ENCODE data around the gene TMED1. TPM values are rescaled to one million over a fixed set of nuclear protein-coding genes. Genes with fewer than 3 reads are reported as not detected.

The TMED1 gene
- total and polyA plus RNA-seq, 2 of the 13 experiments (the other 11 are each of a cell fraction or from before 2014, with no cell fraction given), result 48.3 to 51.8 TPM

GRCh38 chr19:10835754-10836478 lies at the start of gene TMED1 (continued):
- no peak for TF ChIP-seq SKI (IDR thresholded peaks at IDR 0.05; ENCODE audit: partially characterized antibody)
- peak; percentile 39; the same call in 1 of the 2 replicates for TF ChIP-seq ZNF263 (CRISPR knock-in tag; IDR thresholded peaks at IDR 0.05)
- no peak for TF ChIP-seq RAD51 (IDR thresholded peaks at IDR 0.05; ENCODE audit: borderline replicate concordance)
- TF ChIP-seq MTA3 (CRISPR knock-in tag; IDR thresholded peaks at IDR 0.05), result no peak
- TF ChIP-seq WIZ (CRISPR knock-in tag; IDR thresholded peaks at IDR 0.05), result 0 out of 2 replicates have a peak, but pooled peaks have one; percentile 73
- peak; percentile 43; the same call in 1 of the 2 replicates for TF ChIP-seq KMT2B (CRISPR knock-in tag; IDR thresholded peaks at IDR 0.05)
- TF ChIP-seq ONECUT2 (CRISPR knock-in tag; IDR thresholded peaks at IDR 0.05), result no peak
- 0 out of 2 replicates have a peak, but pooled peaks have one; percentile 31 for TF ChIP-seq FOXJ3 (CRISPR knock-in tag; IDR thresholded peaks at IDR 0.05; ENCODE audit: borderline replicate concordance)
- peak; percentile 44 for TF ChIP-seq TAF15 (IDR thresholded peaks at IDR 0.05; ENCODE audit: low read depth, low read length, poor library complexity, severe bottlenecking)
- TF ChIP-seq NCOA5 (CRISPR knock-in tag; IDR thresholded peaks at IDR 0.05), result no peak
- 0 out of 2 replicates have a peak, but pooled peaks have one; percentile 54 for TF ChIP-seq SMAD3 (CRISPR knock-in tag; IDR thresholded peaks at IDR 0.05)
- TF ChIP-seq ZNF441 (CRISPR knock-in tag; IDR thresholded peaks at IDR 0.05; ENCODE audit: borderline replicate concordance), result no peak; the same call in 1 of the 2 replicates
- no peak for TF ChIP-seq ZNF589 (CRISPR knock-in tag; conservative IDR thresholded peaks at IDR 0.05)
- TF ChIP-seq ZSCAN20 (CRISPR knock-in tag; IDR thresholded peaks at IDR 0.05; ENCODE audit: borderline replicate concordance), result 0 out of 2 replicates have a peak, but pooled peaks have one; percentile 36
- TF ChIP-seq SMAD1 (CRISPR knock-in tag; IDR thresholded peaks at IDR 0.05; ENCODE audit: borderline replicate concordance, low read depth), result 0 out of 2 replicates have a peak, but pooled peaks have one; percentile 42
- TF ChIP-seq, protein P1, sequence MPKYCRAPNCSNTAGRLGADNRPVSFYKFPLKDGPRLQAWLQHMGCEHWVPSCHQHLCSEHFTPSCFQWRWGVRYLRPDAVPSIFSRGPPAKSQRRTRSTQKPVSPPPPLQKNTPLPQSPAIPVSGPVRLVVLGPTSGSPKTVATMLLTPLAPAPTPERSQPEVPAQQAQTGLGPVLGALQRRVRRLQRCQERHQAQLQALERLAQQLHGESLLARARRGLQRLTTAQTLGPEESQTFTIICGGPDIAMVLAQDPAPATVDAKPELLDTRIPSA (CRISPR knock-in tag; IDR thresholded peaks at IDR 0.05; ENCODE audit: borderline replicate concordance), result no peak; the same call in 1 of the 2 replicates
- TF ChIP-seq ZNF724P (CRISPR knock-in tag; IDR thresholded peaks at IDR 0.05; ENCODE audit: borderline replicate concordance), result peak; percentile 41; the same call in 1 of the 2 replicates
- TF ChIP-seq EZH2 (conservative IDR thresholded peaks at IDR 0.05; ENCODE audit: low read depth, low read length), result no peak
- TF ChIP-seq, protein P2, sequence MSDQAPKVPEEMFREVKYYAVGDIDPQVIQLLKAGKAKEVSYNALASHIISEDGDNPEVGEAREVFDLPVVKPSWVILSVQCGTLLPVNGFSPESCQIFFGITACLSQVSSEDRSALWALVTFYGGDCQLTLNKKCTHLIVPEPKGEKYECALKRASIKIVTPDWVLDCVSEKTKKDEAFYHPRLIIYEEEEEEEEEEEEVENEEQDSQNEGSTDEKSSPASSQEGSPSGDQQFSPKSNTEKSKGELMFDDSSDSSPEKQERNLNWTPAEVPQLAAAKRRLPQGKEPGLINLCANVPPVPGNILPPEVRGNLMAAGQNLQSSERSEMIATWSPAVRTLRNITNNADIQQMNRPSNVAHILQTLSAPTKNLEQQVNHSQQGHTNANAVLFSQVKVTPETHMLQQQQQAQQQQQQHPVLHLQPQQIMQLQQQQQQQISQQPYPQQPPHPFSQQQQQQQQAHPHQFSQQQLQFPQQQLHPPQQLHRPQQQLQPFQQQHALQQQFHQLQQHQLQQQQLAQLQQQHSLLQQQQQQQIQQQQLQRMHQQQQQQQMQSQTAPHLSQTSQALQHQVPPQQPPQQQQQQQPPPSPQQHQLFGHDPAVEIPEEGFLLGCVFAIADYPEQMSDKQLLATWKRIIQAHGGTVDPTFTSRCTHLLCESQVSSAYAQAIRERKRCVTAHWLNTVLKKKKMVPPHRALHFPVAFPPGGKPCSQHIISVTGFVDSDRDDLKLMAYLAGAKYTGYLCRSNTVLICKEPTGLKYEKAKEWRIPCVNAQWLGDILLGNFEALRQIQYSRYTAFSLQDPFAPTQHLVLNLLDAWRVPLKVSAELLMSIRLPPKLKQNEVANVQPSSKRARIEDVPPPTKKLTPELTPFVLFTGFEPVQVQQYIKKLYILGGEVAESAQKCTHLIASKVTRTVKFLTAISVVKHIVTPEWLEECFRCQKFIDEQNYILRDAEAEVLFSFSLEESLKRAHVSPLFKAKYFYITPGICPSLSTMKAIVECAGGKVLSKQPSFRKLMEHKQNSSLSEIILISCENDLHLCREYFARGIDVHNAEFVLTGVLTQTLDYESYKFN (CRISPR knock-in tag; conservative IDR thresholded peaks at IDR 0.05), result peak; percentile 74
- TF ChIP-seq ETV6 (CRISPR knock-in tag; conservative IDR thresholded peaks at IDR 0.05), result peak; percentile 73
- TF ChIP-seq ZBTB20 (CRISPR knock-in tag; IDR thresholded peaks at IDR 0.05; ENCODE audit: borderline replicate concordance, low read depth), result no peak
- TF ChIP-seq ZBTB3 (CRISPR knock-in tag; IDR thresholded peaks at IDR 0.05; ENCODE audit: borderline replicate concordance, low read depth), result peak; percentile 63; the same call in 1 of the 2 replicates
- no peak for TF ChIP-seq HNRNPH1 (optimal IDR thresholded peaks at IDR 0.05; ENCODE audit: low read depth, low read length)
- TF ChIP-seq HMG20B (CRISPR knock-in tag; conservative IDR thresholded peaks at IDR 0.05), result no peak
